GM23338 (cell line): ENCODE data around the gene STRA6.

Experiments used
- CREB1 ChIP-seq: fragments of 250-450 bp; sonication (Bioruptor Pico); IDR thresholded peaks from 2 replicates; pipeline ENCODE4 v1.5.0; 2020; ENCODE audit warnings: low read depth, mild to moderate bottlenecking, moderate library complexity
- EZH2 ChIP-seq: fragments of 200-600 bp; sonication (generic); IDR thresholded peaks from one replicate; pipeline ENCODE4 v1.8.0; 2017; ENCODE audit warnings: antibody characterized with exemption, mild to moderate bottlenecking, low read depth; ENCODE audit not compliant: unreplicated experiment
- EZH2phosphoT487 ChIP-seq: fragments of 200-600 bp; sonication (generic); IDR thresholded peaks from one replicate; pipeline ENCODE4 v1.8.1; 2018; ENCODE audit warnings: antibody characterized with exemption; ENCODE audit not compliant: unreplicated experiment
- JUNB ChIP-seq: IDR thresholded peaks from one replicate; pipeline ENCODE4 v1.6.1; 2016; ENCODE audit warnings: antibody characterized with exemption; ENCODE audit not compliant: unreplicated experiment
- NANOG ChIP-seq: IDR thresholded peaks from 2 replicates; pipeline ENCODE4 v1.6.1; 2016; ENCODE audit warnings: antibody characterized with exemption, borderline replicate concordance
- POLR2AphosphoS5 ChIP-seq: IDR thresholded peaks from 2 replicates; pipeline ENCODE4 v1.6.1; 2016; ENCODE audit warnings: antibody characterized with exemption, low read depth
- STAT1 ChIP-seq: IDR thresholded peaks from one replicate; pipeline ENCODE4 v1.6.1; 2016; ENCODE audit warnings: antibody characterized with exemption; ENCODE audit not compliant: unreplicated experiment
- ZNF114 ChIP-seq: fragments of 250-450 bp; sonication (Bioruptor Pico); IDR thresholded peaks from 2 replicates; pipeline ENCODE4 v1.5.0; 2020; ENCODE audit warnings: mild to moderate bottlenecking, moderate library complexity
- ZNF331 ChIP-seq: fragments of 250-450 bp; sonication (Bioruptor Pico); IDR thresholded peaks from 2 replicates; pipeline ENCODE4 v1.5.0; 2020; ENCODE audit warnings: low read depth, mild to moderate bottlenecking, moderate library complexity
- TF ChIP-seq, protein P1 (sequence below), 2 experiments: fragments of 200-600 bp in 1 of 2; sonication (generic) in 1 of 2; conservative IDR thresholded peaks; 2 replicates each; pipeline versions ENCODE4 v1.5.1 to v1.6.1; 2016 to 2017; ENCODE audit warnings: antibody characterized with exemption in 2 of 2, low read depth in 2 of 2, mild to moderate bottlenecking in 2 of 2, moderate library complexity in 1 of 2
- TF ChIP-seq, protein P2 (sequence below): IDR thresholded peaks from 2 replicates; pipeline ENCODE4 v1.6.1; 2016; ENCODE audit warnings: antibody characterized with exemption
- TF ChIP-seq, protein P3 (sequence below): IDR thresholded peaks from one replicate; pipeline ENCODE4 v1.6.1; 2018; ENCODE audit warnings: antibody characterized with exemption; ENCODE audit not compliant: unreplicated experiment
- TF ChIP-seq, protein P4 (sequence below): fragments of 250-450 bp; sonication (Bioruptor Pico); IDR thresholded peaks from 2 replicates; pipeline ENCODE4 v1.5.0; 2020; ENCODE audit warnings: mild to moderate bottlenecking, moderate library complexity

DNA sequence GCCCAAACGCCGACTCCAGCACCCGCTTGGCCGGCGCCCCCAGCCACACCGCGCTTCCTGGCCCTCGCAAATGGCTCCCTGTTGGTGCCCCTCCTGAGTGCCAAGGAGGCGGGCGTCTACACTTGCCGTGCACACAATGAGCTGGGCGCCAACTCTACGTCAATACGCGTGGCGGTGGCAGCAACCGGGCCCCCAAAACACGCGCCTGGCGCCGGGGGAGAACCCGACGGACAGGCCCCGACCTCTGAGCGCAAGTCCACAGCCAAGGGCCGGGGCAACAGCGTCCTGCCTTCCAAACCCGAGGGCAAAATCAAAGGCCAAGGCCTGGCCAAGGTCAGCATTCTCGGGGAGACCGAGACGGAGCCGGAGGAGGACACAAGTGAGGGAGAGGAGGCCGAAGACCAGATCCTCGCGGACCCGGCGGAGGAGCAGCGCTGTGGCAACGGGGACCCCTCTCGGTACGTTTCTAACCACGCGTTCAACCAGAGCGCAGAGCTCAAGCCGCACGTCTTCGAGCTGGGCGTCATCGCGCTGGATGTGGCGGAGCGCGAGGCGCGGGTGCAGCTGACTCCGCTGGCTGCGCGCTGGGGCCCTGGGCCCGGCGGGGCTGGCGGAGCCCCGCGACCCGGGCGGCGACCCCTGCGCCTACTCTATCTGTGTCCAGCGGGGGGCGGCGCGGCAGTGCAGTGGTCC is 68.7 kb downstream of the STRA6 start:
- TF ChIP-seq, protein P1, sequence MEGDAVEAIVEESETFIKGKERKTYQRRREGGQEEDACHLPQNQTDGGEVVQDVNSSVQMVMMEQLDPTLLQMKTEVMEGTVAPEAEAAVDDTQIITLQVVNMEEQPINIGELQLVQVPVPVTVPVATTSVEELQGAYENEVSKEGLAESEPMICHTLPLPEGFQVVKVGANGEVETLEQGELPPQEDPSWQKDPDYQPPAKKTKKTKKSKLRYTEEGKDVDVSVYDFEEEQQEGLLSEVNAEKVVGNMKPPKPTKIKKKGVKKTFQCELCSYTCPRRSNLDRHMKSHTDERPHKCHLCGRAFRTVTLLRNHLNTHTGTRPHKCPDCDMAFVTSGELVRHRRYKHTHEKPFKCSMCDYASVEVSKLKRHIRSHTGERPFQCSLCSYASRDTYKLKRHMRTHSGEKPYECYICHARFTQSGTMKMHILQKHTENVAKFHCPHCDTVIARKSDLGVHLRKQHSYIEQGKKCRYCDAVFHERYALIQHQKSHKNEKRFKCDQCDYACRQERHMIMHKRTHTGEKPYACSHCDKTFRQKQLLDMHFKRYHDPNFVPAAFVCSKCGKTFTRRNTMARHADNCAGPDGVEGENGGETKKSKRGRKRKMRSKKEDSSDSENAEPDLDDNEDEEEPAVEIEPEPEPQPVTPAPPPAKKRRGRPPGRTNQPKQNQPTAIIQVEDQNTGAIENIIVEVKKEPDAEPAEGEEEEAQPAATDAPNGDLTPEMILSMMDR (conservative IDR thresholded peaks at IDR 0.05; ENCODE audit: low read depth in 2 of 2), result no peak
- TF ChIP-seq POLR2AphosphoS5 (no peak), EZH2phosphoT487 (peak; percentile 93), JUNB (no peak), EZH2 (peak; percentile 89), CREB1 (CRISPR knock-in tag) (no peak), ZNF114 (CRISPR knock-in tag) (no peak), STAT1 (no peak), NANOG (no peak), ZNF331 (CRISPR knock-in tag) (no peak)
- TF ChIP-seq, protein P2, sequence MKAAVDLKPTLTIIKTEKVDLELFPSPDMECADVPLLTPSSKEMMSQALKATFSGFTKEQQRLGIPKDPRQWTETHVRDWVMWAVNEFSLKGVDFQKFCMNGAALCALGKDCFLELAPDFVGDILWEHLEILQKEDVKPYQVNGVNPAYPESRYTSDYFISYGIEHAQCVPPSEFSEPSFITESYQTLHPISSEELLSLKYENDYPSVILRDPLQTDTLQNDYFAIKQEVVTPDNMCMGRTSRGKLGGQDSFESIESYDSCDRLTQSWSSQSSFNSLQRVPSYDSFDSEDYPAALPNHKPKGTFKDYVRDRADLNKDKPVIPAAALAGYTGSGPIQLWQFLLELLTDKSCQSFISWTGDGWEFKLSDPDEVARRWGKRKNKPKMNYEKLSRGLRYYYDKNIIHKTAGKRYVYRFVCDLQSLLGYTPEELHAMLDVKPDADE, result no peak
- TF ChIP-seq, protein P3, sequence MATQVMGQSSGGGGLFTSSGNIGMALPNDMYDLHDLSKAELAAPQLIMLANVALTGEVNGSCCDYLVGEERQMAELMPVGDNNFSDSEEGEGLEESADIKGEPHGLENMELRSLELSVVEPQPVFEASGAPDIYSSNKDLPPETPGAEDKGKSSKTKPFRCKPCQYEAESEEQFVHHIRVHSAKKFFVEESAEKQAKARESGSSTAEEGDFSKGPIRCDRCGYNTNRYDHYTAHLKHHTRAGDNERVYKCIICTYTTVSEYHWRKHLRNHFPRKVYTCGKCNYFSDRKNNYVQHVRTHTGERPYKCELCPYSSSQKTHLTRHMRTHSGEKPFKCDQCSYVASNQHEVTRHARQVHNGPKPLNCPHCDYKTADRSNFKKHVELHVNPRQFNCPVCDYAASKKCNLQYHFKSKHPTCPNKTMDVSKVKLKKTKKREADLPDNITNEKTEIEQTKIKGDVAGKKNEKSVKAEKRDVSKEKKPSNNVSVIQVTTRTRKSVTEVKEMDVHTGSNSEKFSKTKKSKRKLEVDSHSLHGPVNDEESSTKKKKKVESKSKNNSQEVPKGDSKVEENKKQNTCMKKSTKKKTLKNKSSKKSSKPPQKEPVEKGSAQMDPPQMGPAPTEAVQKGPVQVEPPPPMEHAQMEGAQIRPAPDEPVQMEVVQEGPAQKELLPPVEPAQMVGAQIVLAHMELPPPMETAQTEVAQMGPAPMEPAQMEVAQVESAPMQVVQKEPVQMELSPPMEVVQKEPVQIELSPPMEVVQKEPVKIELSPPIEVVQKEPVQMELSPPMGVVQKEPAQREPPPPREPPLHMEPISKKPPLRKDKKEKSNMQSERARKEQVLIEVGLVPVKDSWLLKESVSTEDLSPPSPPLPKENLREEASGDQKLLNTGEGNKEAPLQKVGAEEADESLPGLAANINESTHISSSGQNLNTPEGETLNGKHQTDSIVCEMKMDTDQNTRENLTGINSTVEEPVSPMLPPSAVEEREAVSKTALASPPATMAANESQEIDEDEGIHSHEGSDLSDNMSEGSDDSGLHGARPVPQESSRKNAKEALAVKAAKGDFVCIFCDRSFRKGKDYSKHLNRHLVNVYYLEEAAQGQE, result no peak
- TF ChIP-seq, protein P4, sequence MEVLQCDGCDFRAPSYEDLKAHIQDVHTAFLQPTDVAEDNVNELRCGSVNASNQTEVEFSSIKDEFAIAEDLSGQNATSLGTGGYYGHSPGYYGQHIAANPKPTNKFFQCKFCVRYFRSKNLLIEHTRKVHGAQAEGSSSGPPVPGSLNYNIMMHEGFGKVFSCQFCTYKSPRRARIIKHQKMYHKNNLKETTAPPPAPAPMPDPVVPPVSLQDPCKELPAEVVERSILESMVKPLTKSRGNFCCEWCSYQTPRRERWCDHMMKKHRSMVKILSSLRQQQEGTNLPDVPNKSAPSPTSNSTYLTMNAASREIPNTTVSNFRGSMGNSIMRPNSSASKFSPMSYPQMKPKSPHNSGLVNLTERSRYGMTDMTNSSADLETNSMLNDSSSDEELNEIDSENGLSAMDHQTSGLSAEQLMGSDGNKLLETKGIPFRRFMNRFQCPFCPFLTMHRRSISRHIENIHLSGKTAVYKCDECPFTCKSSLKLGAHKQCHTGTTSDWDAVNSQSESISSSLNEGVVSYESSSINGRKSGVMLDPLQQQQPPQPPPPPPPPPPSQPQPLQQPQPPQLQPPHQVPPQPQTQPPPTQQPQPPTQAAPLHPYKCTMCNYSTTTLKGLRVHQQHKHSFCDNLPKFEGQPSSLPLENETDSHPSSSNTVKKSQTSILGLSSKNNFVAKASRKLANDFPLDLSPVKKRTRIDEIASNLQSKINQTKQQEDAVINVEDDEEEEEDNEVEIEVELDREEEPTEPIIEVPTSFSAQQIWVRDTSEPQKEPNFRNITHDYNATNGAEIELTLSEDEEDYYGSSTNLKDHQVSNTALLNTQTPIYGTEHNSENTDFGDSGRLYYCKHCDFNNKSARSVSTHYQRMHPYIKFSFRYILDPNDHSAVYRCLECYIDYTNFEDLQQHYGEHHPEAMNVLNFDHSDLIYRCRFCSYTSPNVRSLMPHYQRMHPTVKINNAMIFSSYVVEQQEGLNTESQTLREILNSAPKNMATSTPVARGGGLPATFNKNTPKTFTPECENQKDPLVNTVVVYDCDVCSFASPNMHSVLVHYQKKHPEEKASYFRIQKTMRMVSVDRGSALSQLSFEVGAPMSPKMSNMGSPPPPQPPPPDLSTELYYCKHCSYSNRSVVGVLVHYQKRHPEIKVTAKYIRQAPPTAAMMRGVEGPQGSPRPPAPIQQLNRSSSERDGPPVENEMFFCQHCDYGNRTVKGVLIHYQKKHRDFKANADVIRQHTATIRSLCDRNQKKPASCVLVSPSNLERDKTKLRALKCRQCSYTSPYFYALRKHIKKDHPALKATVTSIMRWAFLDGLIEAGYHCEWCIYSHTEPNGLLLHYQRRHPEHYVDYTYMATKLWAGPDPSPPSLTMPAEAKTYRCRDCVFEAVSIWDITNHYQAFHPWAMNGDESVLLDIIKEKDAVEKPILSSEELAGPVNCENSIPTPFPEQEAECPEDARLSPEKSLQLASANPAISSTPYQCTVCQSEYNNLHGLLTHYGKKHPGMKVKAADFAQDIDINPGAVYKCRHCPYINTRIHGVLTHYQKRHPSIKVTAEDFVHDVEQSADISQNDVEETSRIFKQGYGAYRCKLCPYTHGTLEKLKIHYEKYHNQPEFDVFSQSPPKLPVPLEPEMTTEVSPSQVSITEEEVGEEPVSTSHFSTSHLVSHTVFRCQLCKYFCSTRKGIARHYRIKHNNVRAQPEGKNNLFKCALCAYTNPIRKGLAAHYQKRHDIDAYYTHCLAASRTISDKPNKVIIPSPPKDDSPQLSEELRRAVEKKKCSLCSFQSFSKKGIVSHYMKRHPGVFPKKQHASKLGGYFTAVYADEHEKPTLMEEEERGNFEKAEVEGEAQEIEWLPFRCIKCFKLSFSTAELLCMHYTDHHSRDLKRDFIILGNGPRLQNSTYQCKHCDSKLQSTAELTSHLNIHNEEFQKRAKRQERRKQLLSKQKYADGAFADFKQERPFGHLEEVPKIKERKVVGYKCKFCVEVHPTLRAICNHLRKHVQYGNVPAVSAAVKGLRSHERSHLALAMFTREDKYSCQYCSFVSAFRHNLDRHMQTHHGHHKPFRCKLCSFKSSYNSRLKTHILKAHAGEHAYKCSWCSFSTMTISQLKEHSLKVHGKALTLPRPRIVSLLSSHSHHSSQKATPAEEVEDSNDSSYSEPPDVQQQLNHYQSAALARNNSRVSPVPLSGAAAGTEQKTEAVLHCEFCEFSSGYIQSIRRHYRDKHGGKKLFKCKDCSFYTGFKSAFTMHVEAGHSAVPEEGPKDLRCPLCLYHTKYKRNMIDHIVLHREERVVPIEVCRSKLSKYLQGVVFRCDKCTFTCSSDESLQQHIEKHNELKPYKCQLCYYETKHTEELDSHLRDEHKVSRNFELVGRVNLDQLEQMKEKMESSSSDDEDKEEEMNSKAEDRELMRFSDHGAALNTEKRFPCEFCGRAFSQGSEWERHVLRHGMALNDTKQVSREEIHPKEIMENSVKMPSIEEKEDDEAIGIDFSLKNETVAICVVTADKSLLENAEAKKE (CRISPR knock-in tag), result no peak
